Mesenteric fat pad (tissue), 1 donor: ENCODE measurements around the gene CCNJL. TPM values are rescaled to one million over a fixed set of nuclear protein-coding genes. Genes with fewer than 3 reads are reported as not detected.

Experiments
- DNase-seq: peaks from one replicate; pipeline ENCODE4 v3.0.0-alpha.2; 2020; ENCODE audit warnings: low spot score
- total RNA-seq: library from RNA; stranded (reverse); fragmentation: NEBNext Ultra II Directional; extraction: Animal tissue kit (Norgen Biotek cat#: 25700); gene quantifications from one replicate; pipeline ENCODE4 v1.2.1, GENCODE V29; 2021
- donor health status: DM: yes; HTN: yes; CAD: no.

Gene CCNJL
- total RNA-seq, 1 donor from 2014 or later: 0.80 TPM

GRCh38 chr5:160291467-160291866 lies 20.9 kb downstream of the CCNJL start:
- no peak for DNase-seq

DNA sequence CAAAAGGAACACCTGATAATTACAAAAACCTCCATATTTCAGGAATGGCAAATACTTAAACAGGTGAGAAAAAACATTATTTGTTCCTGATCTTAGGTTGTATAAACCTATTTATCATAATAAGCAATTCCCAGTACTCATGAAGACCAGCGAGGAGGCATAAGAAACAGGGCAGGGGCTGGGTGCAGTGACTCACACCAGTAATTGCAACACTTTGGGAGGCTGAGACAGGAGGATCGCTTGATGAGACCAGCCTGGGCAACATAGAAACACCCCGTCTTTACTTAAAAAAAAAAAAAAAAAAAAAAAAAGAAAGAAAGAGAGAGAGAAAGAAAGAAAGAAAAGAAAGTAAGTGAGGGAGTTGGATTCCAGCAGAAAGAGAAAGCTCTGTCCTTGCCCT lies 21.6 kb downstream of the CCNJL start:
- DNase-seq: no peak

- no peak for DNase-seq
Observed at GRCh38 chr5:160289721-160290120, 22.6 kb downstream of the CCNJL start.

GRCh38 chr5:160289356-160289651 lies 23.1 kb downstream of the CCNJL start:
- DNase-seq: no peak

- no peak for DNase-seq
Observed at GRCh38 chr5:160287378-160288051, 24.8 kb downstream of the CCNJL start.

- no peak for DNase-seq
Observed at GRCh38 chr5:160286947-160287346, 25.4 kb downstream of the CCNJL start.

- no peak for DNase-seq
Observed at GRCh38 chr5:160285316-160285715, 27.0 kb downstream of the CCNJL start.

- DNase-seq: no peak
Observed at GRCh38 chr5:160284291-160284873, 28.0 kb downstream of the CCNJL start.

DNA sequence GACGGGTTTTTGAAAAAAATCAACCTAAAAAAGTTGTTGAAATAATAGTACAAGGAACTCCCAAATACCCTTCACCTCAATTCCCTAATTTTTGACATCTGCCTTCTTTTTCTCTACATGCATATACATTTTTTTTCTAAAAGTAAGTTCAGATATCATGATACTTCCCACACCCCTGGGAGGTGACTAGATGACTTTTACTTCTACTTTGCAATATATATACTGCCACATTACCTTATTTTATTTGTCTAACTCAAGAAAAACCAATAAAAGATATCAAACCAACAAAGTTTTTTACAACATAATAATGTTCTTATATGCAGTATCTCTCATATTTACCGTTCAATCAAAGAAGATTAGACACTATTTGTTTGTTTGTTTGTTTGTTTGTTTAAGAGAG lies 31.1 kb downstream of the CCNJL start:
- no peak for DNase-seq

GRCh38 chr5:160280384-160281095 lies 31.8 kb downstream of the CCNJL start:
- no peak for DNase-seq

DNA sequence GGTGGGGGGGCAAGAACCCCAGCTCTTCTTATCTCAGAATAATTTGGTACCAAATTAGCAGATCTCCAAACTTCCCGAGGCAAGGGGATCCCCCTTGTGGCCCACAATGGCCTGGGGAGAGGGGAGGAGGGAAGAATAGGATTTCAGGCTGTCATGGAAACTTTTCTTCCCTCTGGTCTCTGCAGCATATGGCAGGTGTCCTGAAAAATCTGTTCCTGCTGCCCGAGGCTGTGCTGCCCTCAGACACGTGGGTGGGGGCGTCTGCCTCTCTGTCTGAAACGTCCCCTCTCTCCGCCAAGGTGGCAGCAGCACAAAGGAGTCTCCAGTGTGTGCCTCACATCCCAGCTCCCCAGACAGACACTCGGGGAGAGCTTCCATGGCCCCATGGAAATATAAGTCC lies 34.0 kb downstream of the CCNJL start:
- DNase-seq: no peak

DNA sequence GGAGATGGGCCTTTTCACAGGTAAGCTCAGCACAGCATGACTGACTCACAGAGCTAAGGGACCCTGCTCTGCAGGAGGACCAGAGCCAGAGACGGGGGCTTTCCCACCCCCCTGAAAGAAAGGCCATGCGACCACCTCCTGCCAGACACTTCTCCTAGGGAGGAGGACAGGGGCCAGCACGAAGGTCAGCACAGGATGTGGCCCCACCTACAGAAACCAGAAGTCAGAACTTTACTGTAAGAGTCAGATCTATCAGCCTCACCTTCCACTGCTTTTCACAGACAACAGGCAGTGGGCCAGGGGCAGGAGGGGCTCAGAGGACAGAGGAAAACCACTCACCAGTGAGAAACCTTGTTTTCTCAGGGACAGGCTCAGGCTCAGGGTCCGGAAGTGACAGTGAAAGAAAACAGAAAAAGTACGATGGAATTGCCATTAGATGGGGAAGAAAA lies 37.9 kb downstream of the CCNJL start:
- DNase-seq: no peak

DNA sequence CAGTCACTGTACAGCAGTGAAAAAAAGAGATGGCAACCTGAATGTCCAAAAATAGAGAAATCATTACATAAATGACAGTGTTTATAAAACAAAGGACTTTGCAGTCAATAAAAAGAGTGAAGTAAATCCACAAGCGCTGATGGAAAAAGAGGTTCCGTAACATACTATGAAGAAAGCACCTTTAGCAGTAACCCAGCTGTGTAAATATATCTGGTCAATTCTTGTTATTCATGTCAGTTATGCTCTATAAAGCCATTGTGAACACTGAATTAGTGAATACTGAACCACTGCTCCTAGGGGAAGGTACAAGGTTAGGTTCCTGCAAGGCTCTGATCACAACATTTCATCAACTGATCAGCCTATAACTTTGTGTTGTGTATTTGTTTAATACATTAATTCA lies 39.5 kb downstream of the CCNJL start:
- DNase-seq: no peak

- DNase-seq: no peak
Observed at GRCh38 chr5:160272264-160272663, 40.1 kb downstream of the CCNJL start.

DNA sequence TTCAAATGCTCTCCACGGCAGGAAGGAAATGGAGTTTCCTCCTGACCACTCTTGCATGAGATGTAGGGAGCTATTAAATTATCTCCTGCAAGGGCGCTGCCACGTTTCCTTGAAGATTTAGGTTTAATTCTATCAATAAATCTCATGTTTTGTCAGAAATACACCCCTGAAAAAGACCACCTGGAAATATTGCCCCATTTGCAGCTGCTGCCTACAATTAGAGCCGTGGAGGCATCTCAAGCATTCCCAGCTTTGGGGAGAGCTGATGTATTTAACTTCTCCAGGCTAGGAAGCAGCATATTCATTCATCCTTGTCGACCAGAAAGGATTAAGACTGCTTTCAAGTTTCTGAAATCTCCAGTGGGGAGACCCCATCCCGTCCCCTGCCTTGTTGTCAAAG lies 40.5 kb downstream of the CCNJL start:
- DNase-seq: no peak

GRCh38 chr5:160271396-160271795 lies 41.0 kb downstream of the CCNJL start:
- no peak for DNase-seq

DNA sequence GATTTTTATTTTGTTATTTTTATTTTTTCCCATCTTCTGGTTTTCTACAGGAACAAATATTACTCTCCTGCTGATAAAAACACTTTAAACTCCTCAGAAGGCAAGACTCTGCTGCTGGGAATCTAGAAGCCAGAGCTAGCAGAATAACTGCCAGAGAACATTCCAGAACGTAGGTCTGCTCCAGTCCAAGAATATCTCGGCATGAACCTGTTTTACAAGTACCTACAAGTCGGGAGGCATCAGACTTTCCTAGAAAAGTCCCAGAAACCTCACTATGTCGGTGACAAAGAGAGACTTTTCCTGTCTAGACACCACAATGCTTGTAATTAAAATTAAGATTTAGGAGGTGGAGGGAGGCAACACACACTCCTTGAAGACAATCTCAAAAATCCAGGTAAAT lies 41.7 kb downstream of the CCNJL start:
- DNase-seq: no peak

- no peak for DNase-seq
Observed at GRCh38 chr5:160269017-160269416, 43.3 kb downstream of the CCNJL start.

GRCh38 chr5:160268121-160268520 lies 44.2 kb downstream of the CCNJL start:
- no peak for DNase-seq

DNA sequence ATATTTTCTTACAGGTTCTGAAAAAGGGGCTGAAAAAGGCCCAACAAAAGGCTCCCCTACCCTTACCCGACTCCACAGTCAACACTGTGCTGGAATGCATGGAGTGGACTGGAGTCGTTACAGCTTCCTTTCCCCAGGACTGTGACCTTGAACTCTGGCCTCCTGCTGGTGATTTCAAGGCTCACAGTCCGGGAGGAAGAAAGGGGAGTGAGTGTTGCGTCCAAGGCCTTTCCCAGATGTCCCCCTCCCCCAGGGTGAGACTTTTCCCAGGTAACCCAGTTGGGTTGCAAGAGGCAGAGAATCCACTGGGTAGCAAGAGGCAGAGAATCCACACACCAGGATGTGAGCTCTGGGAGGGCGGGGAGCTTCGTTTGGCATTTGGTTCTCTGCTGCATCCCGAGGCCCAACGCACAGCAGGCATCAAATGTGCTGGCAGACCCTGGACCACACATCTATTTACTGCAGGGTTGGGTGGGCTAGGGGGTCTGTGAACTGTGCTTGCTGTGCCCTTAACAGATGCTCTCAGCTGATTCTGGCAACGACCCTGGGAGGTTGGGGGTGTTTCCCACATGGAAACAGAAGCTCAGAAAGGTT lies 45.5 kb downstream of the CCNJL start:
- DNase-seq: no peak

- no peak for DNase-seq
Observed at GRCh38 chr5:160266044-160266443, 46.3 kb downstream of the CCNJL start.

GRCh38 chr5:160263326-160263855 lies 49.0 kb downstream of the CCNJL start:
- DNase-seq: no peak
